GM12873 (cell line): ENCODE measurements around the gene SCNN1B.

Experiments
- CTCF ChIP-seq: IDR thresholded peaks from 2 replicates; pipeline ENCODE4 v1.5.1; 2012; ENCODE audit warnings: low read depth, mild to moderate bottlenecking, moderate library complexity, low read length, control low read depth; ENCODE audit not compliant: insufficient read depth; ENCODE audit errors: missing control alignments

SCNN1B gene

GRCh38 chr16:23420011-23420410, 117.9 kb downstream of the SCNN1B start:
- no peak for TF ChIP-seq CTCF

GRCh38 chr16:23423496-23424049, 121.5 kb downstream of the SCNN1B start:
- TF ChIP-seq CTCF, result no peak

- TF ChIP-seq CTCF, result no peak
Measured at GRCh38 chr16:23424292-23424958, 122.3 kb downstream of the SCNN1B start.

GRCh38 chr16:23428351-23428750, 126.2 kb downstream of the SCNN1B start:
- no peak for TF ChIP-seq CTCF
